ENCODE measurements around the gene CEACAM6. TPM values are rescaled to one million over a fixed set of nuclear protein-coding genes. Genes with fewer than 3 reads are reported as not detected.
"Not testable (repeated sequence)": the region's sequence is repeated elsewhere in the genome, so short reads cannot be mapped to it uniquely, and the experiment has no call there.

CEACAM6 gene
- total RNA-seq, 1 experiment from 2014 or later = 44.5 TPM

- peaks cover 12% of the 10 kb centered on the region for H3K36me3 Mint-ChIP-seq (ENCODE audit: insufficient read depth, unreplicated experiment)
- peak; percentile 76 for DNase-seq
- H3K4me3 Mint-ChIP-seq (ENCODE audit: low read depth, unreplicated experiment) = no peak overlapping the region
- peaks cover 1% of the 10 kb centered on the region for H3K27me3 Mint-ChIP-seq (ENCODE audit: unreplicated experiment)
- CTCF ChIA-PET = interaction anchor here (0.6 to 4.0 kb wide), 12 partner anchors 9 to 373 kb away, joined by 3 to 66 read pairs (median 6); partner anchors contain the start of genes CEACAM3 and RPS19
- intact Hi-C loops (cut with micrococcal nuclease; ENCODE audit: unreplicated experiment) = loop anchor here (1.0 kb wide), 1 partner anchor 31 kb away; no protein-coding TSS in a partner anchor
- BruUV-seq (replicated peaks) = no TSS peak
- peaks cover 71% of the 10 kb centered on the region for H3K4me1 Mint-ChIP-seq (ENCODE audit: low read depth, unreplicated experiment)
- no peaks in the 10 kb centered on the region for H3K9me3 Mint-ChIP-seq (ENCODE audit: low read depth, unreplicated experiment)
- TF ChIP-seq CTCF (IDR thresholded peaks at IDR 0.05; ENCODE audit: unreplicated experiment) = peak; percentile 56
- peak overlapping the region; percentile 19 for H3K27ac Mint-ChIP-seq (ENCODE audit: unreplicated experiment)
Observed at GRCh38 chr19:41753936-41754529, 1.3 kb upstream of the CEACAM6 start.

GRCh38 chr19:41758846-41759245 lies 3.5 kb downstream of the CEACAM6 start:
- intact Hi-C loops (cut with micrococcal nuclease; ENCODE audit: unreplicated experiment) = no loop called here
- no peak overlapping the region for H3K4me3 Mint-ChIP-seq (ENCODE audit: low read depth, unreplicated experiment)
- BruUV-seq (replicated peaks) = no TSS peak
- H3K36me3 Mint-ChIP-seq (ENCODE audit: insufficient read depth, unreplicated experiment) = peaks cover 12% of the 10 kb centered on the region
- CTCF ChIA-PET = no interaction called here
- no peak for DNase-seq
- peaks cover 42% of the 10 kb centered on the region for H3K4me1 Mint-ChIP-seq (ENCODE audit: low read depth, unreplicated experiment)
- no peaks in the 10 kb centered on the region for H3K27me3 Mint-ChIP-seq (ENCODE audit: unreplicated experiment)
- no peak for TF ChIP-seq CTCF (IDR thresholded peaks at IDR 0.05; ENCODE audit: unreplicated experiment)
- H3K27ac Mint-ChIP-seq (ENCODE audit: unreplicated experiment) = no peak overlapping the region
- no peaks in the 10 kb centered on the region for H3K9me3 Mint-ChIP-seq (ENCODE audit: low read depth, unreplicated experiment)

- CTCF ChIA-PET = no interaction called here
- no TSS peak for BruUV-seq (replicated peaks)
- DNase-seq = no peak
- Mint-ChIP-seq H3K4me1 (ENCODE audit: low read depth, unreplicated experiment) (peaks cover 19% of the 10 kb centered on the region), H3K27me3 (ENCODE audit: unreplicated experiment) (no peaks in the 10 kb centered on the region), H3K36me3 (ENCODE audit: insufficient read depth, unreplicated experiment) (no peaks in the 10 kb centered on the region), H3K27ac (ENCODE audit: unreplicated experiment) (peak overlapping the region; percentile 2), H3K4me3 (ENCODE audit: low read depth, unreplicated experiment) (no peak overlapping the region), H3K9me3 (ENCODE audit: low read depth, unreplicated experiment) (no peaks in the 10 kb centered on the region)
- TF ChIP-seq CTCF (IDR thresholded peaks at IDR 0.05; ENCODE audit: unreplicated experiment) = no peak
- intact Hi-C loops (cut with micrococcal nuclease; ENCODE audit: unreplicated experiment) = no loop called here
Observed at GRCh38 chr19:41767115-41767514, 11.8 kb downstream of the CEACAM6 start.

GRCh38 chr19:41768105-41768504 lies 12.8 kb downstream of the CEACAM6 start:
- DNase-seq; CTCF ChIA-PET; H3K27ac Mint-ChIP-seq (ENCODE audit: unreplicated experiment); BruUV-seq (replicated peaks); H3K27me3 Mint-ChIP-seq (ENCODE audit: unreplicated experiment); H3K4me3 Mint-ChIP-seq (ENCODE audit: low read depth, unreplicated experiment); intact Hi-C loops (cut with micrococcal nuclease; ENCODE audit: unreplicated experiment); H3K9me3 Mint-ChIP-seq (ENCODE audit: low read depth, unreplicated experiment); H3K36me3 Mint-ChIP-seq (ENCODE audit: insufficient read depth, unreplicated experiment): not testable (repeated sequence)
- H3K4me1 Mint-ChIP-seq (ENCODE audit: low read depth, unreplicated experiment) = peaks cover 29% of the 10 kb centered on the region

- no peak overlapping the region for H3K27ac Mint-ChIP-seq (ENCODE audit: unreplicated experiment)
- no TSS peak for BruUV-seq (replicated peaks)
- peaks cover 9% of the 10 kb centered on the region for H3K36me3 Mint-ChIP-seq (ENCODE audit: insufficient read depth, unreplicated experiment)
- no peak for DNase-seq
- H3K9me3 Mint-ChIP-seq (ENCODE audit: low read depth, unreplicated experiment) = no peaks in the 10 kb centered on the region
- intact Hi-C loops (cut with micrococcal nuclease; ENCODE audit: unreplicated experiment) = no loop called here
- H3K4me1 Mint-ChIP-seq (ENCODE audit: low read depth, unreplicated experiment) = peaks cover 44% of the 10 kb centered on the region
- no peaks in the 10 kb centered on the region for H3K27me3 Mint-ChIP-seq (ENCODE audit: unreplicated experiment)
- CTCF ChIA-PET = no interaction called here
- TF ChIP-seq CTCF (IDR thresholded peaks at IDR 0.05; ENCODE audit: unreplicated experiment) = no peak
- no peak overlapping the region for H3K4me3 Mint-ChIP-seq (ENCODE audit: low read depth, unreplicated experiment)
Observed at GRCh38 chr19:41769608-41770007, 14.3 kb downstream of the CEACAM6 start.

Data from Calu3 (cell line).